Smooth muscle cell of the umbilical artery (primary cell): Measurements from ENCODE around the gene ZSCAN25. TPM values are rescaled to one million over a fixed set of nuclear protein-coding genes. Genes with fewer than 3 reads are reported as not detected.

ENCODE experiments used
- total RNA-seq: library from RNA; depleted of rRNA; stranded (reverse); fragments of >200 nt; gene quantifications from 2 replicates; pipeline ENCODE4 v1.2.3, GENCODE V29; 2014

ZSCAN25 gene
- 9.2 and 9.7 TPM in 2 replicates for total RNA-seq

DNA sequence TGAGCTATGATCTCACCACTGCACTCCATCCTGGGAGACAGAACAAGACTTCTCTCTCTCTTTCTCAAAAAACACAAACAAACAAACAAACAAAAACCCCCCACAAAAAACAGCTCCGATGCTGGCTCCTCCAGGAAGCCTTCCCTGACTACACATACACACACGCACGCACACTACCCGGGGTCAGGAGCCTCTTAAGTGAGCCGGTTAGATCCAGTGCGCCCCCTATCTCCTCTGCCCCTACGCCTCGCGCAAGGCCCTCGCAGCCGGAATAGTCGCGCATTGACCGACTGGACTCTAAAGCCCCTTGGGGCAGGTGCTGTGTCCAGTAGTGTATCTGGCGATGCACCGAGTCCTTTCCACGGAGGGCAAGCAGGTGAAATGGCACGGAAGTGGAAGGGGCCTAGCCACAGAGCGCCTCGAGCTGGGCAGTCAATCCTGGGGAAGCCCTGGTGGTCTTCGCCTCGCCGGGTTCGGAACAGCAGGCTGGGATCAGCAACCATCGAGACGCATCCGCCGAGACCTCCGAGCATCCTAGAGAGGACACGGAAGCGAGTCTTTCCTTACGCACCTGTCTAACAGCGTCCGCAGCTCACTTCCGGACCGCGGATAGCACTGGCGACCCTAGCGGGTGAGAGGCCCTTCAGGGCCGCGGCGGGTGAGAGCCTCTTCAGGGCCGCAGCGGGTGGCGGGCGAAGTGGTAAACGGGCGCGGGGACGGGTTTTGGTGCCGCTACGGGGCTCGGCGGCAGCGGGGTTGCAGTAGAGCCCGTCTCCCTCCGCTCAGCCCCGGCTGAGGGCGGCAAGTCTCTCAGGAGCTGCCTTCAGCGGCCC is at the start of gene ZSCAN25:
TSS of gene ZSCAN25 (plus strand) at position 588 of the 833 bp plus-strand sequence. CDS start 2,661 bp downstream, outside the sequence.

DNA sequence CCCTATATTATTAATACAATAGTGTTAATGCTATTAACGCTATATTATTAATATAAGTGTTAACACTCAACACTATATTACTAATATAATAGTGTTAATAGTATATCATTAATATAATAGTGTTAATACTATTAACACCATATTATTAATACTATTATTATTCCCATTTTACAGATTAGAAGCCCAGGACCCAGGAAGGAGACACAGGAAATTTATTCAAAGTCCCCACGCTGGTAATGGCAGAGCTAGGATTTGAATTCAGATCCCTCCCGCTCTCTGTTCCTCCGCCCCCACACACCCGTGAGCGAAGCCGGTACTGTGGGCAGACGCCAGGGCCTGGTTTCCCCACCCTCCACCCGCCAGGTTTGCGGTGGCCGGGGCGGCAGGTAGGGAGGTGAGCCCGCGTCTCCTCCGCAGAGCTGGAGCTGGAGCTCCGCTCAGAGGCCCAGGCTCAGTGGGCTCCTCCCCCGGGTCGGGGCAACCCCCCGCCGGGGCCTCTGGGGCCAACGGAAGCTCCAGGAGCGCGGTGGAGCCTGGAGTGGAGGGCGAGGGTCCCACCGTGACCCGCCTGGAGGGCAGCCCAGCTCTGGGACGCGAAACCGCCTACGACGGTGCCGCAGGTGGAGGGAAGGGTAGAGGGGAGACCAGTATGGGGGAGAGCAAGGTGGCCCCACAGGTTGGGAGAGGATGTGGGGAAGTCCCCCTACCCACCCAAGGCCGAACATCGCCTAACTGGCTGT is 18.8 kb upstream of the ZSCAN25 start, which contains the start of gene TMEM225B:
TSS of gene TMEM225B (plus strand) at position 506 of the 740 bp plus-strand sequence. CDS start 6,122 bp downstream, outside the sequence.

DNA sequence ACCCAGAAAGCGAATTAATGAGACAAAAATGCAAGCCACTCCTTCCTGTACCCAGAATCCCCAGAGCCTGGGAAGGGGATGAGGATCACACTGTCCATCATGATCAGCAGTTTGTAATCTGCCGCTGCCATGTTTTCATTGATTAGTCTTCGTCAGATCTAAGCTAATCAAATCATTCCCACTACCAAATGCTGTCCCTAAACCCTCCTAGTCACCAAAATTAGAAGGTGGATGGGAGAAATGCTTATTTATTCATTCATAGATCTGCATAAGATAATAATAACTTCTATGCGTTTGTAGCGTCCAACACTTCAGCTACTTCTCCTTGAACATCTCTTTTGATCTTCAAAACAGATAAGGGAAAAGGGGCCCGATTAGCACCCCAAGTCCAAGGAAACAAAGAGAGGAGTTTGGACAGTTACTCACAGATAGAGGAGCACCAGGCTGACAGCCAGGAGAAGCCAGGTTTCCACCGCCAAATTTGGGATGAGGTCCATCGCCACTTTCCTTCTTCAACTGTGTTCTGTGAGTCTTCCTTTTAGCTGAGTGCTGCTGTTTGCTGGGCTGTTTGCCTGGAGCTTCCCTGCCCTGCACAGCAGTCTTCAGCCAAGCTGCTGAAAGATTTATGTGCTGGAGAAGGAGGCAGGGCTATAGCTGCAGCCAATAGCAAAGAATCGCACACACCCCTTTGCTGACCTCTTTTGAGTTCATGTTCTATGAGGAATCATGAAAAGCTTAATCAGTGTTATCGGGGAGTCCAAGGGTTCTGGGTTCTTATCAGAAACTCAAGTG is 62.9 kb downstream of the ZSCAN25 start, which contains the start of gene CYP3A5:
TSS of gene CYP3A5 (minus strand) at position 597 of the 792 bp plus-strand sequence. CDS start at position 497, 100 bp downstream.

Other genes with a start within 250 kb of the ZSCAN25 start
- 395 and 544 TPM in 2 replicates for gene ARPC1B, start 242.2 kb upstream of the ZSCAN25 start, total RNA-seq
- 54.9 and 85.2 TPM in 2 replicates for gene PDAP1, start 208.3 kb upstream of the ZSCAN25 start, total RNA-seq
- gene BUD31, start 208.0 kb upstream of the ZSCAN25 start, total RNA-seq: 76.3 and 77.2 TPM in 2 replicates
- gene PTCD1, start 178.1 kb upstream of the ZSCAN25 start, total RNA-seq: 5.3 and 6.6 TPM in 2 replicates
- 35.4 and 40.1 TPM in 2 replicates for gene CPSF4, start 178.0 kb upstream of the ZSCAN25 start, total RNA-seq
- gene ATP5MF, start 150.8 kb upstream of the ZSCAN25 start, total RNA-seq: 375 and 564 TPM in 2 replicates
- gene ZNF789, start 144.1 kb upstream of the ZSCAN25 start, total RNA-seq: 4.2 and 8.3 TPM in 2 replicates
- gene ZNF394, start 116.7 kb upstream of the ZSCAN25 start, total RNA-seq: 18.1 and 25.8 TPM in 2 replicates
- 11.3 and 13.7 TPM in 2 replicates for gene ZKSCAN5, start 112.3 kb upstream of the ZSCAN25 start, total RNA-seq
- 6.2 and 7.2 TPM in 2 replicates for gene FAM200A, start 64.8 kb upstream of the ZSCAN25 start, total RNA-seq
- gene ZNF655, start 58.3 kb upstream of the ZSCAN25 start, total RNA-seq: 49.6 and 68.9 TPM in 2 replicates
- gene TMEM225B, start 18.7 kb upstream of the ZSCAN25 start, total RNA-seq: 0.89 TPM in 1 of 2 replicates, not detected in the other
- 0.18 and 0.30 TPM in 2 replicates for gene CYP3A5, start 63.0 kb downstream of the ZSCAN25 start, total RNA-seq
- gene CYP3A7, start 118.2 kb downstream of the ZSCAN25 start, total RNA-seq: 0.30 and 1.1 TPM in 2 replicates
- gene CYP3A4, start 167.2 kb downstream of the ZSCAN25 start, total RNA-seq: not detected in 2 replicates
- not detected in 2 replicates for gene CYP3A43, start 211.1 kb downstream of the ZSCAN25 start, total RNA-seq